NCI-H1694 (cell line): ENCODE data around the gene KCNH4.
"Not testable (repeated sequence)": the region's sequence is repeated elsewhere in the genome, so short reads cannot be mapped to it uniquely, and the experiment has no call there.

Experiments
- DNase-seq: peaks from one replicate; lab custom pipeline; 2025; lab: John Stamatoyannopoulos, UW

KCNH4 gene

GRCh38 chr17:42178817-42179216, 2.1 kb downstream of the KCNH4 start:
- DNase-seq, result no peak

- no peak for DNase-seq
These were observed 3.3 kb downstream of the KCNH4 start for GRCh38 chr17:42177684-42178083.

GRCh38 chr17:42174126-42174783, 6.7 kb downstream of the KCNH4 start:
- no peak for DNase-seq

- no peak for DNase-seq
These were observed 9.1 kb downstream of the KCNH4 start for GRCh38 chr17:42171831-42172230.

- DNase-seq, result no peak
These were observed 11.6 kb downstream of the KCNH4 start for GRCh38 chr17:42169351-42169750.

GRCh38 chr17:42167807-42168206, 13.1 kb downstream of the KCNH4 start:
- no peak for DNase-seq

- DNase-seq, result no peak
These were observed 14.7 kb downstream of the KCNH4 start for GRCh38 chr17:42166196-42166763.

- no peak for DNase-seq
These were observed 15.2 kb downstream of the KCNH4 start for GRCh38 chr17:42165751-42166150.

- DNase-seq, result no peak
These were observed 17.1 kb downstream of the KCNH4 start for GRCh38 chr17:42163696-42164407.

- no peak for DNase-seq
These were observed 17.8 kb downstream of the KCNH4 start for GRCh38 chr17:42163113-42163512.

- DNase-seq, result no peak
These were observed 20.4 kb downstream of the KCNH4 start for GRCh38 chr17:42160531-42160910.

- DNase-seq, result no peak
These were observed 21.0 kb downstream of the KCNH4 start for GRCh38 chr17:42159796-42160530.

GRCh38 chr17:42155614-42156045, 25.3 kb downstream of the KCNH4 start:
- DNase-seq, result no peak

- DNase-seq, result no peak
These were observed 26.8 kb downstream of the KCNH4 start for GRCh38 chr17:42153919-42154742.

- DNase-seq, result no peak
These were observed 33.9 kb downstream of the KCNH4 start for GRCh38 chr17:42146911-42147607.

GRCh38 chr17:42143138-42143537, 37.8 kb downstream of the KCNH4 start:
- DNase-seq, result not testable (repeated sequence)

- DNase-seq, result no peak
These were observed 38.5 kb downstream of the KCNH4 start for GRCh38 chr17:42142371-42142896.

- DNase-seq, result no peak
These were observed 39.6 kb downstream of the KCNH4 start for GRCh38 chr17:42141382-42141781.

GRCh38 chr17:42140690-42141089, 40.3 kb downstream of the KCNH4 start:
- not testable (repeated sequence) for DNase-seq

GRCh38 chr17:42138749-42139492, 42.0 kb downstream of the KCNH4 start:
- DNase-seq, result no peak
